K562 (cell line): ENCODE data around the gene ZDHHC5. TPM values are rescaled to one million over a fixed set of nuclear protein-coding genes. Genes with fewer than 3 reads are reported as not detected.

Source experiments
- ARNT ChIP-seq, 2 experiments: fragments of 450-650 bp; IDR thresholded peaks; 2 replicates each; pipeline ENCODE4 v1.6.1; 2016; ENCODE audit warnings: mild to moderate bottlenecking in 1 of 2
- ATF1 ChIP-seq, 2 experiments: fragments of 450-650 bp in 1 of 2; IDR thresholded peaks; 2 replicates each; pipeline ENCODE4 v1.6.1; 2016; ENCODE audit warnings: missing compliant biosample characterization in 1 of 2, missing genetic modification characterization in 1 of 2
- ATF7 ChIP-seq: fragments of 450-650 bp; IDR thresholded peaks from 2 replicates; pipeline ENCODE4 v1.7.1; 2014; ENCODE audit warnings: mild to moderate bottlenecking, moderate library complexity
- BHLHE40 ChIP-seq: IDR thresholded peaks from 2 replicates; pipeline ENCODE4 v1.6.1; 2011; ENCODE audit warnings: low read length, improper control_type of control experiment
- BRD4 ChIP-seq: fragments of 200-600 bp; sonication (generic); IDR thresholded peaks from 2 replicates; pipeline ENCODE4 v1.6.1; 2017; ENCODE audit warnings: inconsistent platforms
- C11orf30 ChIP-seq: fragments of 450-650 bp; IDR thresholded peaks from 2 replicates; pipeline ENCODE4 v1.6.1; 2016; ENCODE audit warnings: low read depth, mild to moderate bottlenecking
- CLOCK ChIP-seq: fragments of 250-450 bp; sonication (Bioruptor Pico); IDR thresholded peaks from 2 replicates; pipeline ENCODE4 v1.4.0; 2020; ENCODE audit warnings: mild to moderate bottlenecking, moderate library complexity, borderline replicate concordance
- ESRRA ChIP-seq: fragments of 450-650 bp; IDR thresholded peaks from 2 replicates; pipeline ENCODE4 v1.6.1; 2014; ENCODE audit warnings: low read depth, mild to moderate bottlenecking, moderate library complexity, borderline replicate concordance
- GABPB2 ChIP-seq: fragments of 250-450 bp; sonication (Bioruptor Pico); conservative IDR thresholded peaks from 2 replicates; pipeline ENCODE4 v1.5.1; 2021; ENCODE audit warnings: mild to moderate bottlenecking
- HCFC1 ChIP-seq: IDR thresholded peaks from 2 replicates; pipeline ENCODE4 v1.6.1; 2012; ENCODE audit warnings: low read depth, low read length, improper control_type of control experiment
- HMG20B ChIP-seq: fragments of 250-450 bp; sonication (Bioruptor Pico); IDR thresholded peaks from 2 replicates; pipeline ENCODE4 v1.5.0; 2021; ENCODE audit warnings: mild to moderate bottlenecking
- MCM7 ChIP-seq, 2 experiments: fragments of 450-650 bp; IDR thresholded peaks; 2 replicates each; pipeline ENCODE4 v1.6.1; 2016 to 2018
- MTA2 ChIP-seq: fragments of 450-650 bp; IDR thresholded peaks from 2 replicates; pipeline ENCODE4 v1.6.1; 2016; ENCODE audit warnings: low read depth
- OTX1 ChIP-seq: fragments of 450-650 bp; formaldehyde crosslinking; IDR thresholded peaks from 2 replicates; pipeline ENCODE4 v1.4.0; 2022; ENCODE audit warnings: mild to moderate bottlenecking
- PHTF2 ChIP-seq: fragments of 250-450 bp; sonication (Bioruptor Pico); IDR thresholded peaks from 2 replicates; pipeline ENCODE4 v1.5.0; 2021; ENCODE audit warnings: mild to moderate bottlenecking
- POLR2AphosphoS5 ChIP-seq: IDR thresholded peaks from 2 replicates; pipeline ENCODE4 v1.6.1; 2011; ENCODE audit warnings: mild to moderate bottlenecking, low read depth, low read length, moderate library complexity; ENCODE audit not compliant: control insufficient read depth, insufficient read depth
- RBM34 ChIP-seq: fragments of 200-400 bp; formaldehyde crosslinking; IDR thresholded peaks from 2 replicates; pipeline ENCODE4 v1.6.1; 2018; ENCODE audit warnings: low read length, borderline replicate concordance; ENCODE audit not compliant: insufficient read depth
- SMC3 ChIP-seq: conservative IDR thresholded peaks from 2 replicates; pipeline ENCODE4 v1.6.1; 2011; ENCODE audit warnings: low read depth, low read length, improper control_type of control experiment; ENCODE audit not compliant: insufficient read depth
- TAF7 ChIP-seq: fragments of 450-650 bp; IDR thresholded peaks from 2 replicates; pipeline ENCODE4 v1.6.1; 2016; ENCODE audit warnings: missing genetic modification characterization, missing compliant biosample characterization
- TFAP4 ChIP-seq: sonication (generic); formaldehyde crosslinking; IDR thresholded peaks from 2 replicates; pipeline ENCODE4 v1.8.0; 2022; ENCODE audit warnings: missing genetic modification reagents, mild to moderate bottlenecking, moderate library complexity, borderline replicate concordance
- UBTF ChIP-seq, 2 experiments: IDR thresholded peaks; 2 replicates each; pipeline ENCODE4 v1.6.1; 2012; ENCODE audit warnings: improper control_type of control experiment in 2 of 2, low read depth in 2 of 2, low read length in 2 of 2, borderline replicate concordance in 1 of 2
- ZNF431 ChIP-seq: sonication (generic); formaldehyde crosslinking; IDR thresholded peaks from 2 replicates; pipeline ENCODE4 v1.8.0; 2022; ENCODE audit warnings: mild to moderate bottlenecking, missing genetic modification reagents
- ZNF584 ChIP-seq: fragments of 200-800 bp; sonication (Bioruptor generic); IDR thresholded peaks from 2 replicates; pipeline ENCODE4 v1.6.1; 2016; ENCODE audit warnings: low read depth, mild to moderate bottlenecking, missing genetic modification characterization, missing compliant biosample characterization
- ZNF77 ChIP-seq: fragments of 250-450 bp; sonication (Bioruptor Pico); IDR thresholded peaks from 2 replicates; pipeline ENCODE4 v1.5.0; 2020
- polyA plus RNA-seq, 8 experiments: library from polyadenylated mRNA; depleted of rRNA in 4 of 8; stranded (reverse) in 5 of 8; unstranded in 3 of 8; fragments of >200 nt; fragmentation: Nextera tagmentation in 2 of 8; fragmentation: Illumina TruSeq in 1 of 8; extraction: Ambion mirVana in 2 of 8; extraction: Trizol in 1 of 8; gene quantifications; 2 replicates each; pipeline versions ENCODE4 v1.2.1 to v1.2.3, GENCODE V29; 2011 to 2014; ENCODE audit warnings: inconsistent platforms in 1 of 8, missing spikeins in 1 of 8
- total RNA-seq, 7 experiments: library from RNA; depleted of rRNA in 6 of 7; stranded (reverse); fragments of >200 nt in 6 of 7; fragmentation: Illumina TruSeq in 2 of 7; extraction: Trizol in 2 of 7; gene quantifications; 2 replicates each; pipeline versions ENCODE4 v1.2.1 to v1.2.3, GENCODE V29; 2011 to 2021; ENCODE audit warnings: low replicate concordance in 1 of 7

ZDHHC5 gene
- total and polyA plus RNA-seq, 9 of the 15 experiments (the other 6 are each of a cell fraction or from before 2014, with no cell fraction given): 3.8 to 64.2 (median 35.9) TPM

GRCh38 chr11:57667736-57668433 is at the start of gene ZDHHC5 (continued):
- TF ChIP-seq UBTF (IDR thresholded peaks at IDR 0.05; ENCODE audit: borderline replicate concordance in 1 of 2, low read depth in 2 of 2, low read length in 2 of 2) (peak; percentile 67 to 73; a peak in 2 of 4 replicates), ATF7 (no peak; the same call in 1 of the 2 replicates), C11orf30 (no peak; the same call in 1 of the 2 replicates), POLR2AphosphoS5 (peak; percentile 73; the same call in 1 of the 2 replicates), HMG20B (CRISPR knock-in tag) (no peak), ESRRA (peak; percentile 90), SMC3 (0 out of 2 replicates have a peak, but pooled peaks have one; percentile 4), TAF7 (peak; percentile 59; the same call in 1 of the 2 replicates), HCFC1 (peak; percentile 65; the same call in 1 of the 2 replicates), ZNF431 (CRISPR knock-in tag) (0 out of 2 replicates have a peak, but pooled peaks have one; percentile 56), PHTF2 (no peak), BHLHE40 (peak; percentile 84), ZNF77 (CRISPR knock-in tag) (no peak), ATF1 (CRISPR knock-in tag; IDR thresholded peaks at IDR 0.05) (peak; percentile 52; the same call in 1 of the 2 replicates), ATF1 (tag; IDR thresholded peaks at IDR 0.05) (peak; percentile 91), TFAP4 (peak; percentile 61; the same call in 1 of the 2 replicates), BRD4 (no peak), MCM7 (IDR thresholded peaks at IDR 0.05) (no peak), ARNT (IDR thresholded peaks at IDR 0.05) (no peak), CLOCK (CRISPR knock-in tag) (no peak), OTX1 (CRISPR knock-in tag) (0 out of 2 replicates have a peak, but pooled peaks have one; percentile 41), MTA2 (no peak), GABPB2 (CRISPR knock-in tag) (no peak), RBM34 (no peak), ZNF584 (CRISPR knock-in tag) (peak; percentile 90; the same call in 1 of the 2 replicates)
